HG03103 (cell line): ENCODE results near the gene MUL1.
A peak's percentile ranks its signal among the peaks of the same experiment; 100 is the strongest.

Source experiments
- ATAC-seq: cut with Tn5 transposase; IDR thresholded peaks from one replicate; pipeline ENCODE4 v1.9.1; 2021; ENCODE audit warnings: low read depth; ENCODE audit not compliant: unreplicated experiment

Gene MUL1

GRCh38 chr1:20507564-20508410, at the start of gene MUL1:
Gene MUL1, minus strand, starts transcription at chr1:20508151. Its CDS starts 127 bp downstream, at chr1:20508024.
- ATAC-seq, result peak; percentile 71

- no peak for ATAC-seq
Observed at GRCh38 chr1:20555758-20556120, 47.8 kb upstream of the MUL1 start.

GRCh38 chr1:20555025-20555757, 47.2 kb upstream of the MUL1 start:
- ATAC-seq, result no peak

GRCh38 chr1:20552728-20553445, 44.9 kb upstream of the MUL1 start:
- no peak for ATAC-seq

GRCh38 chr1:20551945-20552727, 44.2 kb upstream of the MUL1 start, which contains the start of gene FAM43B:
Gene FAM43B, plus strand, starts transcription at chr1:20552573. Its CDS starts 401 bp downstream, at chr1:20552974.
- ATAC-seq, result no peak

- no peak for ATAC-seq
Observed at GRCh38 chr1:20551161-20551560, 43.2 kb upstream of the MUL1 start.

GRCh38 chr1:20546637-20547036, 38.7 kb upstream of the MUL1 start:
- ATAC-seq, result no peak

- no peak for ATAC-seq
Observed at GRCh38 chr1:20540281-20540680, 32.3 kb upstream of the MUL1 start.

GRCh38 chr1:20538760-20539551, 31.0 kb upstream of the MUL1 start:
- ATAC-seq, result no peak

- no peak for ATAC-seq
Observed at GRCh38 chr1:20538227-20538626, 30.3 kb upstream of the MUL1 start.

- no peak for ATAC-seq
Observed at GRCh38 chr1:20534659-20535417, 26.9 kb upstream of the MUL1 start.

- no peak for ATAC-seq
Observed at GRCh38 chr1:20533635-20534034, 25.7 kb upstream of the MUL1 start.

GRCh38 chr1:20530901-20531300, 22.9 kb upstream of the MUL1 start:
- ATAC-seq, result no peak

GRCh38 chr1:20530306-20530705, 22.4 kb upstream of the MUL1 start:
- ATAC-seq, result no peak

- ATAC-seq, result no peak
Observed at GRCh38 chr1:20528221-20528620, 20.3 kb upstream of the MUL1 start.

- ATAC-seq, result no peak
Observed at GRCh38 chr1:20526267-20526666, 18.3 kb upstream of the MUL1 start.

GRCh38 chr1:20521960-20522861, 14.3 kb upstream of the MUL1 start:
- no peak for ATAC-seq
